Measurements from ENCODE around the gene TCF7L1. TPM values are rescaled to one million over a fixed set of nuclear protein-coding genes. Genes with fewer than 3 reads are reported as not detected.

Gene TCF7L1
- total RNA-seq, 1 donor from 2014 or later = 62.7 TPM

DNA sequence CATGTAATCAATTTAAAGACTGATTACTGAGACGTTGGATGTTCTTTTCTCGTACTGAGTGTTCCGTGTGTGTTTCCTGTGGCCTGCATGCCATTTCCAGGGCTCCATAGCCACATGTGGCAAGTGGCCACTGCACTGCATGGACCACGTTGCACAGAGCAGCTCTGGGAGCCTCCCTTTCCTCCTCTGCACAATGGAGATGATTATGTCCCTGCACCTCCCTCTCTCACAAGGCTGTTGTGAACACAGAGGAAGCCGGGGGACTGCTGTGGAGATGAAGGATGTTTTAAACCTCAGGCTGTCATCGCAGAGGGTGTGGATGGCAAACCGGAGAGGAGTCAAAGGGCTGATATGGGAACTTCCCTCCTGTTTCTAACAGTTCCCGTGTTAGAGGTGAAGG, 106.9 kb downstream of the TCF7L1 start:
- no peak for DNase-seq (ENCODE audit: low spot score, unreplicated experiment)
- peaks cover 3% of the 10 kb centered on the region for H3K36me3 Mint-ChIP-seq (ENCODE audit: insufficient read depth)
- no peak for TF ChIP-seq CTCF (IDR thresholded peaks at IDR 0.05; ENCODE audit: unreplicated experiment)
- H3K27ac Mint-ChIP-seq = no peak overlapping the region
- no peaks in the 10 kb centered on the region for H3K27me3 Mint-ChIP-seq
- H3K9me3 Mint-ChIP-seq (ENCODE audit: low read depth) = no peaks in the 10 kb centered on the region
- peaks cover 37% of the 10 kb centered on the region for H3K4me1 Mint-ChIP-seq (ENCODE audit: low read depth)
- no peak overlapping the region for H3K4me3 Mint-ChIP-seq (ENCODE audit: low read depth)

DNA sequence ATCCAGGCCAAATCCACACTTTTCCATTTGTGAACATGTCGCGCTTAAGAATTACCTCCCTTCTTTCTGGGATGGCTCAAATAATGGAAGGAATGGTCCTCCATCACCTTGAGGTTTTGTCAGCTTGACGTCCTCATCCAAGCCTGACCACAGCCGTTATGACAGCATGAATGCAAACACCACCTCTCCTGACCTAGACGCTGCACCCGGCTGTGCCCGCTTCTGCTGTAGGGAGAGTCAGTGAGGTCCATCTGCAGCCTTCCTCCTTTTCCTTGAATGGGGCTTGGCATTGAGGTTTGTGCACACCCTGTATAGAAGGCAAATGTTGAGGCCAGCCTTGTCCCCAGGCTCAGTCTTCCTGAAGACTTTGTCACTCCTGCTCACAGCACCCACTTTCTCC, 109.1 kb downstream of the TCF7L1 start:
- H3K36me3 Mint-ChIP-seq (ENCODE audit: insufficient read depth) = peaks cover 3% of the 10 kb centered on the region
- no peaks in the 10 kb centered on the region for H3K27me3 Mint-ChIP-seq
- DNase-seq (ENCODE audit: low spot score, unreplicated experiment) = no peak
- peaks cover 41% of the 10 kb centered on the region for H3K4me1 Mint-ChIP-seq (ENCODE audit: low read depth)
- TF ChIP-seq CTCF (IDR thresholded peaks at IDR 0.05; ENCODE audit: unreplicated experiment) = no peak
- no peaks in the 10 kb centered on the region for H3K9me3 Mint-ChIP-seq (ENCODE audit: low read depth)
- peak overlapping the region; percentile 12 for H3K27ac Mint-ChIP-seq
- no peak overlapping the region for H3K4me3 Mint-ChIP-seq (ENCODE audit: low read depth)

DNA sequence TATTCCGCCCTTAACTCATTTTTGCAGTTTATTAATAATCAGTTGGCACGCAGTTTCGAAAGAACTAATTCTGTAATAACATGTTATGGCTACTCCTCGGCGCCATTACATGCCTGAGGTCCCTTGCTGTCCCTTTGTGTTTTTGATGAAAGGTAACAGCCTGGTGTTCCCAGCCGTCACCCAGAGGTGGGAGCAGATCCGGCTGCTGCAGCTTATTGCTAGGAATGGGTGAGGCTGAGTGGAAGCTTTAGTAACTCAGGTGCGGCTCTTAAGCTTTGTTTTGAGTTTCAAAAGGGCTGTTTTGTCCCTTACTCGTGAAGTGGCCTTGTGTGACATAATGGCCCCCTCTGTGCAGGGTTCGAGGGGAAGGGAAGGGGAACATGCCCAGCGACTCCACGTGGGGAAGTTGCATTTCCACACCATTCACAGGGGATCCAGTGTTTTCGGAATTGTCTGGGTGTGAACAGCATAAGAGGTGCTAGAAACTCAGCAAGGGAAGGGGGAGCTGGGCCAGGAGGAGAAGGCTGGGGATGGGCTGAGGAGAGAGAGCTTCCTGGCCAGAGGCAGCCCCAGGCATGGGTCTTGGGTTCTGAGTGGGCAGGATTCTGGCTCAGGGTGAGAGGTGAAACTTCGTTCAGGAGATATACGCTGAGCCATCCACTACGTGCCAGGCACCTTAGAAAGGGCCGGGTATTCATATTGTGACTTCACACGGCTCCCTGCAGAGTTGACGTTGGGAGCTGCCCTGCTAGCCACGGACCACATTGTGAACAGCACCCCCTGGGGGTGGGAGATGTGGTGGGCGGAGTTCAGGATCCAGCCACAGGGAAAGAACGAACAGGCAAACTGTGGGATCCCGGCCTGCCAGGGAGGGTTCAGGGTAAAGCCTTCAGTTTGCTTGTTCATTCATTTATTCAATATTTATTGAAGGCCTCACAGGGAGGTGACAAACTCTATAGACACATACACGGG, 110.2 kb downstream of the TCF7L1 start:
- DNase-seq (ENCODE audit: low spot score, unreplicated experiment) = peak; percentile 32
- Mint-ChIP-seq H3K9me3 (ENCODE audit: low read depth) (no peaks in the 10 kb centered on the region), H3K27me3 (no peaks in the 10 kb centered on the region), H3K4me1 (ENCODE audit: low read depth) (peaks cover 42% of the 10 kb centered on the region), H3K4me3 (ENCODE audit: low read depth) (no peak overlapping the region), H3K36me3 (ENCODE audit: insufficient read depth) (peaks cover 3% of the 10 kb centered on the region), H3K27ac (peak overlapping the region; percentile 12)
- TF ChIP-seq CTCF (IDR thresholded peaks at IDR 0.05; ENCODE audit: unreplicated experiment) = peak; percentile 56

GRCh38 chr2:85244828-85245227, 111.6 kb downstream of the TCF7L1 start:
- Mint-ChIP-seq H3K27ac (no peak overlapping the region), H3K4me1 (ENCODE audit: low read depth) (peaks cover 56% of the 10 kb centered on the region), H3K27me3 (no peaks in the 10 kb centered on the region), H3K4me3 (ENCODE audit: low read depth) (no peak overlapping the region), H3K36me3 (ENCODE audit: insufficient read depth) (no peaks in the 10 kb centered on the region), H3K9me3 (ENCODE audit: low read depth) (no peaks in the 10 kb centered on the region)
- DNase-seq (ENCODE audit: low spot score, unreplicated experiment) = no peak
- TF ChIP-seq CTCF (IDR thresholded peaks at IDR 0.05; ENCODE audit: unreplicated experiment) = no peak

GRCh38 chr2:85245891-85246290, 112.7 kb downstream of the TCF7L1 start:
- Mint-ChIP-seq H3K27me3 (no peaks in the 10 kb centered on the region), H3K36me3 (ENCODE audit: insufficient read depth) (no peaks in the 10 kb centered on the region), H3K9me3 (ENCODE audit: low read depth) (no peaks in the 10 kb centered on the region), H3K4me3 (ENCODE audit: low read depth) (no peak overlapping the region), H3K27ac (no peak overlapping the region), H3K4me1 (ENCODE audit: low read depth) (peaks cover 61% of the 10 kb centered on the region)
- no peak for DNase-seq (ENCODE audit: low spot score, unreplicated experiment)
- TF ChIP-seq CTCF (IDR thresholded peaks at IDR 0.05; ENCODE audit: unreplicated experiment) = no peak

All from progenitor cell of endocrine pancreas (in vitro differentiated cells).